Suprapubic skin (tissue), 3 donors: ENCODE measurements around the gene DCLRE1B.

Experiments used
- CTCF ChIP-seq, 2 donors: fragments of 200-600 bp in 1 of 2; fragments of 450-650 bp in 1 of 2; sonication (generic) in 1 of 2; IDR thresholded peaks; one replicate each; pipeline ENCODE4 v1.5.1; 2016 to 2019; ENCODE audit warnings: antibody characterized with exemption in 2 of 2, mild to moderate bottlenecking in 1 of 2, moderate library complexity in 1 of 2
- EP300 ChIP-seq: sonication (generic); formaldehyde crosslinking; IDR thresholded peaks from one replicate; pipeline ENCODE4 v1.6.1; 2017; ENCODE audit warnings: antibody characterized with exemption

DNA sequence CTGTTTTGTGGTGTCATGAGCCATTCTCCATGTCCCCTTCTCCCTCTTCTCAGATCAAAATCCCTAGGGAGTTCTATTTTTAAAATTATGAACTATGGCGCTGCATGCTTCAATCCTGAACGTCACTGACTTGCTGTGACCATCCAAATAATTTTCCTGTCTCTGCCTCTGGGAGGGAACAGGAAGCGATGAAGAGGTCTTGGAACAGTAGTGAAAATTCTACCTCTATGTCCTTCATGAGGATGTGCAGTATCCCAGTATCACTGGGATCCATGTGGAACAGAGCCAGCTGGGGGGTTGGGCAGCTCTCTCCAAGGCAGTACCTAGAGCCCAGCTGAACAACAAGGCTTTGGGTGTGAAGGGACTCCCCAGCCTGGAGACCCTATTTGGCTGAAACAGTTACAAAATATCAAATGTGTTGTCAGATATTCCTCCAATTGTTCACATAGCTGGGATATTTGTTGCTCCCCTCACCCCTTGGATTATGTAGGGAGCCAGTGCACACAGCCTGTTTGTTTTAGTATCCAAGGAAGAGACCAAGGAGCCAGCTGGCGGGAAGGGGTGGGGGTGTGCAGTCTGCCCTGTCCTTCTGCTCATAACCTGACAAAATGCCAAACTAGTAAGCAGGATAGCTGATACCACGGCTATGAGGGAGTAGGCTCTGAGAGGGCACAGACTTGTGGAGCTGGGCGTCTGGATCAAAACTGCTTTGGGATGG, 7.6 kb downstream of the DCLRE1B start:
- TF ChIP-seq CTCF (IDR thresholded peaks at IDR 0.05): no peak
- no peak for TF ChIP-seq EP300
